ENCODE measurements around the gene THYN1.

DNA sequence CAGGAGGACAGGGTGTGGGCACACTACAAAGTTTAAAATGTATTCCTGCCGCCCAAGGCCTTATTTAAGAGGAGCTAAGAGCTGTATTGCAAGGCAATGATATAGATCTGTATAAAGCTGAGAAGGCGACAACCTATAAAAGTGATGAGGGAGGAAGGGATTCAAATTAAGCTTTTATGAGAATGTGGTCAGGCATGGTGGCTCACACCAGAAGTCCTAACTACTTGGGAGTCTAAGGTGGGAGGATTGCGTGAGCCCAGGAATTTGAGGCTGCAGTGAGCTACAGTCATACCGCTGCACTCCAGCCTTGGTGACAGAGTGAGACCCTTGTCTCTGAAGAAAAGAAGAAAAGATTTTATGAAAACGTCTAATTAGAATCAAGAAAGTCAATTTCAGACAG lies 13.3 kb upstream of the THYN1 start:
- TF ChIP-seq NR1H2 (CRISPR knock-in tag; IDR thresholded peaks at IDR 0.05; ENCODE audit: borderline replicate concordance, low read depth), result no peak
- TF ChIP-seq, protein P1, sequence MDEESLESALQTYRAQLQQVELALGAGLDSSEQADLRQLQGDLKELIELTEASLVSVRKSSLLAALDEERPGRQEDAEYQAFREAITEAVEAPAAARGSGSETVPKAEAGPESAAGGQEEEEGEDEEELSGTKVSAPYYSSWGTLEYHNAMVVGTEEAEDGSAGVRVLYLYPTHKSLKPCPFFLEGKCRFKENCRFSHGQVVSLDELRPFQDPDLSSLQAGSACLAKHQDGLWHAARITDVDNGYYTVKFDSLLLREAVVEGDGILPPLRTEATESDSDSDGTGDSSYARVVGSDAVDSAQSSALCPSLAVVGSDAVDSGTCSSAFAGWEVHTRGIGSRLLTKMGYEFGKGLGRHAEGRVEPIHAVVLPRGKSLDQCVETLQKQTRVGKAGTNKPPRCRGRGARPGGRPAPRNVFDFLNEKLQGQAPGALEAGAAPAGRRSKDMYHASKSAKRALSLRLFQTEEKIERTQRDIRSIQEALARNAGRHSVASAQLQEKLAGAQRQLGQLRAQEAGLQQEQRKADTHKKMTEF (CRISPR knock-in tag; IDR thresholded peaks at IDR 0.05), result no peak
- TF ChIP-seq ARHGAP35 (CRISPR knock-in tag; IDR thresholded peaks at IDR 0.05; ENCODE audit: borderline replicate concordance), result no peak
- no peak for TF ChIP-seq FOSL1 (CRISPR knock-in tag; IDR thresholded peaks at IDR 0.05; ENCODE audit: borderline replicate concordance)
- no peak for TF ChIP-seq ZNF121 (CRISPR knock-in tag; IDR thresholded peaks at IDR 0.05)
- no peak for TF ChIP-seq ZNF543 (CRISPR knock-in tag; IDR thresholded peaks at IDR 0.05)
- no peak for TF ChIP-seq POLR2AphosphoS5 (IDR thresholded peaks at IDR 0.05; ENCODE audit: low read depth, low read length)
- TF ChIP-seq ARNT (IDR thresholded peaks at IDR 0.05), result no peak
- TF ChIP-seq, protein P2, sequence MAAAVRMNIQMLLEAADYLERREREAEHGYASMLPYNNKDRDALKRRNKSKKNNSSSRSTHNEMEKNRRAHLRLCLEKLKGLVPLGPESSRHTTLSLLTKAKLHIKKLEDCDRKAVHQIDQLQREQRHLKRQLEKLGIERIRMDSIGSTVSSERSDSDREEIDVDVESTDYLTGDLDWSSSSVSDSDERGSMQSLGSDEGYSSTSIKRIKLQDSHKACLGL (CRISPR knock-in tag; IDR thresholded peaks at IDR 0.05), result no peak
- TF ChIP-seq FOXK2 (IDR thresholded peaks at IDR 0.05), result no peak
- TF ChIP-seq, protein P3, sequence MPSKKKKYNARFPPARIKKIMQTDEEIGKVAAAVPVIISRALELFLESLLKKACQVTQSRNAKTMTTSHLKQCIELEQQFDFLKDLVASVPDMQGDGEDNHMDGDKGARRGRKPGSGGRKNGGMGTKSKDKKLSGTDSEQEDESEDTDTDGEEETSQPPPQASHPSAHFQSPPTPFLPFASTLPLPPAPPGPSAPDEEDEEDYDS (CRISPR knock-in tag; IDR thresholded peaks at IDR 0.05), result no peak
- TF ChIP-seq, protein P4, sequence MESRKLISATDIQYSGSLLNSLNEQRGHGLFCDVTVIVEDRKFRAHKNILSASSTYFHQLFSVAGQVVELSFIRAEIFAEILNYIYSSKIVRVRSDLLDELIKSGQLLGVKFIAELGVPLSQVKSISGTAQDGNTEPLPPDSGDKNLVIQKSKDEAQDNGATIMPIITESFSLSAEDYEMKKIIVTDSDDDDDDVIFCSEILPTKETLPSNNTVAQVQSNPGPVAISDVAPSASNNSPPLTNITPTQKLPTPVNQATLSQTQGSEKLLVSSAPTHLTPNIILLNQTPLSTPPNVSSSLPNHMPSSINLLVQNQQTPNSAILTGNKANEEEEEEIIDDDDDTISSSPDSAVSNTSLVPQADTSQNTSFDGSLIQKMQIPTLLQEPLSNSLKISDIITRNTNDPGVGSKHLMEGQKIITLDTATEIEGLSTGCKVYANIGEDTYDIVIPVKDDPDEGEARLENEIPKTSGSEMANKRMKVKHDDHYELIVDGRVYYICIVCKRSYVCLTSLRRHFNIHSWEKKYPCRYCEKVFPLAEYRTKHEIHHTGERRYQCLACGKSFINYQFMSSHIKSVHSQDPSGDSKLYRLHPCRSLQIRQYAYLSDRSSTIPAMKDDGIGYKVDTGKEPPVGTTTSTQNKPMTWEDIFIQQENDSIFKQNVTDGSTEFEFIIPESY (CRISPR knock-in tag; IDR thresholded peaks at IDR 0.05), result no peak
- TF ChIP-seq NFE2 (CRISPR knock-in tag; IDR thresholded peaks at IDR 0.05), result no peak
